Hematopoietic multipotent progenitor cell treated with erythropoietin and hydrocortisone succinate and interleukin-3 and kit ligand, for 17 days (in vitro differentiated cells): ENCODE results near the gene TPSB2.

Experiments
- DNase-seq: peaks from one replicate; pipeline ENCODE4 v3.0.0-alpha.2; 2015; ENCODE audit warnings: low spot score

TPSB2 gene

GRCh38 chr16:1181404-1182315, 48.3 kb downstream of the TPSB2 start:
- no peak for DNase-seq

GRCh38 chr16:1180549-1181403, 49.2 kb downstream of the TPSB2 start:
- no peak for DNase-seq
